NCI-H1436 (cell line): ENCODE data around the gene CLEC12A.
"Not testable (repeated sequence)": the region's sequence is repeated elsewhere in the genome, so short reads cannot be mapped to it uniquely, and the experiment has no call there.

Experiments
- DNase-seq: peaks from one replicate; lab custom pipeline; 2025; lab: John Stamatoyannopoulos, UW

Gene CLEC12A

DNA sequence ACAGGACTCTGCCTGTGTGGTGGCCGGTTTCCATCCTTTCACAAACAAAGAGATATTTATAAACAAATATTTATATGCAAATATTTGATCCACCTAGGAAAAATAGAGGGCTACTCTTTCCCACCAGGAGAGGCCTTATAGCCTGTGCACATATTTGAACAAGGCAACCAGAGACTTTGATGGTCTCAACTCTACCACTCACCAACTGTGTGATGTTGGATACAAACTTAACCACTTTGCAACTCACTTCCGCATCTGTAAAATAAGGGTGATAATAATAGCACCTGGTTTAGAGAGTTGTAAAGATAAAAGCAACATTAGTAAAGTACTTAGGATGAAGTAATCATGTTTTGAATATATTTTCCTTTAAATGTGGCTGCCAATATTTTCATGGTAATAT, 1.5 kb upstream of the CLEC12A start:
- DNase-seq: no peak

DNA sequence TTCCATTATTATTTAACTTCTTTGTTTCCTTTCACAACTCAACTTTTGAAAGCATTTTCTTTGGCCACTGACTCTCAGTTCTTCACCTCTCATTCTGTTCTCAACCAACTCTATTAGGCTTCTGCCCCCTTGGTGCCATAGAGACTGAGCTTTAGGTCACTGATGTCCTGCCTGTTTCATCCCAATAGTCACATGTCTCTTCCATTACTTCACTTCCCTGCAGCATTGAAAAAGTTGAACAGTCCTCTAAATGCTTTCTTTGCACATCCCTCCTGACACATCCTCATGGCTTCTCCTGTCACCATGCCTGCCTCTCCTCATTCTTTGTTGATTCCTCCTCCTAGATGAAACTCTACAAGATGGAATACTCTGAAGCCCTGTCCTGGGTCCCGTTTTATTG, 2.7 kb downstream of the CLEC12A start:
- DNase-seq: no peak

DNA sequence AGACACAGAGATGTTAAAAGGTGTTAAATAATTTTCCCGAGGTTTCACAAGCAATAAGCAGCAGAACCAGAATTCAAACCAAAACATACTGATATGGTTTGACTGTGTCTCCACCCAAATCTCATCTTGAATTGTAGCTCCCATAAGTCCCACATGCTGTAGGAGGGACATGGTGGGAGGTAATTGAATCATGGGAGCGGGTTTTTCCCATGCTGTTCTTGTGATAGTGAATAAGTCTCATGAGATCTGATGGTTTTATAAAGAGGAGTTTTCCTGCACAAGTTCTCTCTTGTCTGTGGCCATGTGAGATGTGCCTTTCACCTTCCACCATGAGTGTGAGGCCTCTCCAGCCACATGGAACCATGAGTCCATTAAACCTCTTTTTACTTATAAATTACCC, 3.5 kb downstream of the CLEC12A start:
- not testable (repeated sequence) for DNase-seq

DNA sequence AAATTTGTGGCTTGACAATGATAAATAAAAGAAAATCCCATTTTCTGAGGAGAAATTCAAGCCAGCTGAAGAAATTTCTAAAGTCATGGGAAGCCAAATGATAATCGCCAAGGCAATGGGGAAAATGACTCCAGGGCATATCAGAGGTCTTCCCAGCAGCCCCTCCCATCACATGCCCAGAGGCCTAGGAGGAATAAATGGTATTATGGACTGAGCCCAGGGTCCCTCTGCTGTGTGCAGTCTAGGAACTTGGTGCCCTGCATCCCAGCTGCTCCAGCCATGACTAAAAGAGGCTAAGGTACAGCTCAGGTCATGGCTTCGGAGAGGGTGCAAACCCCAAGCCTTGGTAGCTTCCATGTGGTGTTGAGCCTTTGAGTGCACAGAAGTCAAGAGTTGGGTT, 4.4 kb downstream of the CLEC12A start:
- no peak for DNase-seq

DNA sequence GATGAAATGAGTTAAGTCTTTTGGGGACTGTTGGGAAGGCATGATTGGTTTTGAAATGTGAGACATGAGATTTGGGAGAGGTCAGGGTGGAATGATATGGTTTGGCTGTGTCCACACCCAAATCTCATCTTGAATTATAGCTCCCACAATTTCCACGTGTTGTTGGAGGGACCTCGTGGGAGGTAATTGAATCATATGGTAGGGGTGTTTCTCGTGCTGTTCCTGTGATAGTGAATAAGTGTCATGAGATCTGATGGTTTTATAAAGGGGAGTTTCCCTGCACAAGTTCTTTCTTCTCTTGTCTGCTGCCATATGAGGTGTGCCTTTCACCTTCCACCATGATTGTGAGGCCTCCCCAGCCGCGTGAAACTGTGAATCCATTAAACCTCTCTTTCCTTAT, 5.4 kb downstream of the CLEC12A start:
- not testable (repeated sequence) for DNase-seq

DNA sequence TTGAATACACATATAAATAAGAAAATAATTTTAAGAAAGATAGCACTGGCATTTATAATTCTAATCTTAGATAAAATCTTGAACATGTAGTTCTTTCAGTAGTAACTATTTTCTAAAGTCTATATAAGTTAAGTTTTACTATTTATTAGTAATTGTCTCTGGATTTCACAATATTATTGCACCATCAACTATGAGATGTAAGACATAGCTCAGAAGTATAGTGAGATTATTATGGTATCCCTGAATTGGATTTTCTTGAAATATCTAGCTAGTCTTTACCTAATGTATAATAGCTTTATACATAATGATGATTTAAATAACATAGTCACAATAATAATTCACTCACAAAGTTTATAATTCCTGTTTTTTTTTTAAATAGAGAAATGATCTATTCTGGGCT, 6.7 kb downstream of the CLEC12A start:
- DNase-seq: no peak

DNA sequence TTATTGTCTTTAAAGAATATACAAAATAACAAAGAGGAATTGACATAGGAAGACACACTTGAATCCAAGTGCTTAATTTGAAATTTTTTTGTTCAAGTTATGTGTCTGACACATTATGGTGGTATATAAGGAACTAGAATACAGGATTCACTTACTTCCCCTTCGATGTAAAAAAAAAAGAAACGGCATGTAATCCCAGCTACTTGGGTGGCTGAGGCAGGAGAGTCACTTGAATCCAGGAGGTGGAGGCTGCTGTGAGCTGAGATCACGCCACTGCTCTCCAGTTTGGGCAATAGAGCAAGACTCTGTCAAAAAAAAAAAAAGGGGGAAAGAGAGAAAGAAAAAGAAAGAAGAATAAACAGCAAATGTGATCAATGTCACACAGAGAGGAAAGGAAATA, 8.9 kb downstream of the CLEC12A start:
- DNase-seq: no peak

DNA sequence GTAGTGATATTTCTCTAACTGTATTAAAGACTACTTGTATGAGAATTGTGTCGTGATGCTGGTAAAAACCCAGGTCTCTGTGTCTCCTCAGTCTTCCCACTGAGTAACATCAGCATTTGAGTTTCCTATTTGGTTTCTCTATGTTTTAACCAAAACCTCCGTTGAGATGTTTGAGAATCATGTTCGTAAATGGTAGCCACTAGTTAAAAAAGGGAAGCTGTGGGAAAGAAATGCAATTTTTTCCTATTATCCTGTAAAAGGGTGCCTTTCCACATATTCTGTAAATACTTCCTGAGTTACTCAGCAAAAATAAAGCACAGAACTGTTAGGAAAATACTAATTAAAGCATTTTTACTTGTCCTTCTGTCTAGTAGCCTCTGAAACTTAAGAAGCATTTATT, 20.7 kb downstream of the CLEC12A start:
- no peak for DNase-seq

DNA sequence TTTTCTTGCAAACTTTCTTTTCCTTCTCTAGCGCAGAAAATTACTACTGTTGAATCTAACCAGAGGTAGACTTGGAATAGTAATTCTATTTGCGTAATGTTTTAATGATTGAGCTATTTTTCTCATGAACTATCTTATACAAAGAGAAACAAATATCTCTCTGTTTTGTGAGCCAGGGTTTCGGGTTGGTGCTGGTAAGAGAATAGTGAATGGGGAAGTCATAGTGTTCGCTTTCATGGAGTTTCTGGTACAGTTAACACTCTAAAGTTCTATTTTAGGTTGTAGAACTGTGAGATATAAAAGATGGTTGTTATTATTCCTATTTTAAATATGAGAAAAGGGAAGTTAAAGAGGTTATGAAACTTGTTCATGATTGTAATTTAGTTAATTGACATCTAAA, 21.1 kb downstream of the CLEC12A start:
- DNase-seq: no peak

DNA sequence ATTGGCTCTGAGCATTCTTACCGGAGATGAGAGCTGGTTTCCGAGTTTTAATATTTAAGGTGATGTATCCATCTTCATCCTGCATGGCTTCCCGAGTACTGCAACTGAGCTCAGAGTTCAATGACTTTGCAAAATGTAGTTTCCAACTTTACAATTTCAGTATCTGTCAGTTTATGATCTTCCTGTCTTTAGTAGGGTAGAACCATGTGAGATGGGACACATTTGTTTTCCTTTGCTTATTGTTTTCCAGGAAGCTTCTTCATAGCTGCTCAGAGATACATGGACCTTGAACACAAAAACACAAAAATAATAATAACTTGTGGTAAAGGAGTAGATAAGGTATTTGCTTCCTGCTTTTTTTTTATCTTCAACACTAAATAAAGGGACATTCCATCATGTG, 27.8 kb downstream of the CLEC12A start, which contains the start of gene CLEC1B:
CLEC1B (minus strand) TSS at position 106 of the 400 bp plus-strand sequence; CDS start at position 85, 21 bp downstream.
- DNase-seq: no peak

DNA sequence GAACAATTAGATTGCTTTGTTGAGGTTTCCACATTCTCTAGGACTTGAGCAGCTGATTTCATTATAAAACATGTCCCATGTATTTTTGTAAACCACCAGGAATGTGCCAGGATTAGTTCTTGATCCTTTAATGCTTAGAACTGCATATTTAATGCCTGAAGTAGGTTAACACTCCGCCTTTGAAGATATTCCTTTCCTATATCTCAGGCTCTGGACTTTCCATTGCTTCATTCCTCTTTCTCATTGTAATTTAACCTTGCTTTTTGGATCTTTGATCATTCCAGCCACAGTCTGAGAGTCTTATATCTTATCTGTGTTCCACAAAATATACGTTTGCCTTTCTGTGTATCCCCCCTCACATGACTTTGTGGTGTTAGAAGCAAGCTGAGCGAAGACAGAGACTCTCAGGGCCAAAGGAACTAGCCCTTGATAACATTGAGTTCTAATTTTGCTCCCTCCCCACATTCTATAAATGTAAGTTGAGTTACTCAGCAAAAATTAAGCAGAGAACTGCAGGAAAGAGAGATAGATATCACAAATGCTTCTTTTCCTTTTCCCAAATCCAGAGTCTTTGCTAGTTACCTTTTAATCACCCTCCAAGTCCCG, 30.1 kb downstream of the CLEC12A start:
- no peak for DNase-seq

DNA sequence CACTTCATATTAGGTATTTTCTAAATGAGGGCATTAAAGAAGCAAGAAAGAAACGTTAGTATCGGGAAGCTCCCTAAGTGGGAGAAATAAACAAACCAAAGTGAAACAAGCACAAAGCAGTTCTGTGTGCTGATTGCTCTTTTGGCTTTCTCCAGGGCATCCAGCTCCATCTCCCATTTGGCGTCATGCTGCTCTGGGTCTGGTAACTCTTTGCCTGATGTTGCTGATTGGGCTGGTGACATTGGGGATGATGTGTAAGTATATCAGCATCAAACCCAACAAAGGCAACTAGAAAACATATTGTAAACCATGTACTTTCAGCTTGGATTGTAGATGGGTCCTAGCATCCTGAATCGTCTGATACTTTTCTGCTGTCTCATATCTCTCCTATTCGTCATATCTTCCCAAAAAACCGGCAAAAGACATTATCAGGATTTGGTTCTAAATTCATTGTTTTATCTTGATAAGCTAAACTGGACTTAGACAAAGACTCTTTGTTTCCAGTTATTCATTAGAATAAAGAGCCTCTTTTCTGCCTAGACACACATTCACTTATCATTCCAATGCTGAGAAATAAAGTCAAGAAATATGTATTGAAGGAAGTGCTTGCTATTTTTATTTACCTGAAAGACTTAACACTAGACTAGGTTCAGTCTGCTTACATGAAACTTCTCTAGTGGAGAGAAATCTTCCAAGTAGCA, 41.6 kb downstream of the CLEC12A start:
- DNase-seq: no peak

DNA sequence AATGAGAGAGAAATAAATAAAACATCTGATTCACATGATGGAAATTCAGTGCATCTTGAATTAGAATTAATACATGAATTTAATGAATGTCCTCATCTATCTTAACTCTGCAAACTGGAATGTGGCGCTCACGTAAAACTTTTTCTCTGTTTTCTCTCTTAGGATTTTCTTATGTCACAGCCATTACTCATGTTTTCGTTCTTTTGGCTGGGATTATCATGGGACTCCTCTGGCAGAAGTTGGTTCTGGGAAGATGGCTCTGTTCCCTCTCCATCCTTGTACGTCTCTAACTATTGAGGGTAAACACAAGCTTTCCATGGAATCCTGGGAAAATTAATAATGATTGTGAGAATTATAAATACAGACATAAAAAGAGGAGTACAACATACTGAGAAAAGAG, 44.2 kb downstream of the CLEC12A start:
- no peak for DNase-seq

DNA sequence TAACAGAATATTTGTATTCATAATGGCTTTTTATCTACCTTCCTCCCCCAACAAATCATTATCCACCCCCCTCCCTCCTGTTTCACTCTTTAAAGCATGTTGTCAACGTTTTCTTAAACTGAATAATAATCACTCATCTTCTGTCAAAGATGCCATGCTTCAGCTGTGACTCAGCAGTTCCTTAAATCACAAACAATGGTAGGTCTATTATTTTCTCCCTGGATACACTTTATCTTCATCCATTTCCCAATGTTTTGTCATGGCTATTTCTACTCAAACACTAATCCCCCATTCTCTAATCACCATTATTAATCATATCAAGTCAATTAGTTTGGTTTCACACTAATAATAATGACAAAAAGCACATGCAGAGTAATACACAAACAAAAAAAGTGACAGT, 45.7 kb downstream of the CLEC12A start:
- no peak for DNase-seq

DNA sequence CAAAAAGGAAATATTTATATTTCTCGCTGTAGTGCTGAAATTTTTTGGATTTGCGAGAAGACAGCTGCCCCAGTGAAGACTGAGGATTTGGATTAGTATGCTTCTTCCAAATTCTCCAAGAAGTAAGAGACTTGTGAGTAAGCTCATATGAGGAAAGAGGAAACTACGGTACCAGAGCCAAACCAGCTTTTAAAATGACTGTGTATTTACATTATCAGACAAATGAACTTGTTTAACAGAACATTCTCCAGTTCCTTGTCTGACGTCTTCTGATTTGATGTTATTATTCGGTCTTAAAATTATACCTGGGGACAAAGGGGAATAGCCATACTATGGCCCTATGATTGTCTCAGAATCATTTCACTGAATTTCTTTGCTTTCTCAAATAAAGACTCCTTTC, 47.2 kb downstream of the CLEC12A start:
- DNase-seq: no peak

DNA sequence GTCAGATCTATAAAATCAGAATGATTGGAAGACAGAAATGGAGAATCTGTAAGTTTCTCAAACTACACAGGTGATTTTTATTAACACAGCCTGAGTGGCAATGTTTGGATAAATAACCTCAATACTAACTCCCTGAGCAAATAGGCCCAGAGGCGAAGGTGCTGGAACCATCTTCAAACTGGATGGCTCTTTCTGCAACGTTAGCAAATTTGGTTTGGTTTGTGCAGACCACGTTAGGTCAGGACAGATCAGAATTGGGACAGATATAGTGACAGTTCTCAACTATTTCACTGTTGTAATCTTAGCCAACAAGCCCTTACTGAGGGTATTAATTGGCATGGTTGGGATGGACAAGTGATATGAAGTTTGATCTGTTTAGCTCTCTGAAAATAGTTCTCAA, 50.1 kb downstream of the CLEC12A start:
- no peak for DNase-seq

DNA sequence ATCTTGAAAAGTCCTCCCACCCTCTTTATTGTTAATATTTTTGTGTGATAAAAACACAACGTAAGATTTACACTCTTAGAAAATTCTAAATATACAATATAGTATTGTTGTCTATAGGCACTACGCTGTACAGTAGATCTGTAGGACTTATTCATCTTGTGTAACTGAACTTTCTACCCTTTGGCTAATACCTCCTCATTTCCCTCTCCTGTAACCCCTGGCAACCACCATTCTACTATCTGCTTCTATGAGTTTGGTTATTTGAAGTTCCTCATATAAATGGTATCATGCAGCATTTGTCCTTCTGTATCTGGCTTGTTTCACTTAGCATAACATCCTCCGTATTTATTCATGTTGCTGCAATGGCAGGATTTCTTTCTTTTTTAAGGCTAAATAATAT, 54.0 kb downstream of the CLEC12A start:
- no peak for DNase-seq

DNA sequence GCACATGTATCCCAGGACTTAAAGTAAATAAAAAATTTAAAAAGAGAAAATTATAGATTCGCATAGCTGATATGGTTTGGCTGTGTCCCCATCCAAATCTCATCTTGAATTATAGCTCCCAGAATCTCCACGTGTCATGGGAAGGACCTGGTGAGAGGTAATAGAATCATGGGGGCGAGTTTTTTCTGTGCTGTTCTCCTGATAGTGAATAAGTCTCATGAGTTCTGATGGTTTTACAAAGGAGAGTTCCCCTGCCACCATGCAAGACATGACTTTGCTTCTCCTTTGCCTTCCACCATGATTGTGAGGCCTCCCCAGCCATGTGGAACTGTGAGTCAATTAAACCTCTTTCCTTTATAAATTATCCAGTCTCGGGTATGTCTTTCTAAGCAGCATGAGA, 55.5 kb downstream of the CLEC12A start:
- not testable (repeated sequence) for DNase-seq

DNA sequence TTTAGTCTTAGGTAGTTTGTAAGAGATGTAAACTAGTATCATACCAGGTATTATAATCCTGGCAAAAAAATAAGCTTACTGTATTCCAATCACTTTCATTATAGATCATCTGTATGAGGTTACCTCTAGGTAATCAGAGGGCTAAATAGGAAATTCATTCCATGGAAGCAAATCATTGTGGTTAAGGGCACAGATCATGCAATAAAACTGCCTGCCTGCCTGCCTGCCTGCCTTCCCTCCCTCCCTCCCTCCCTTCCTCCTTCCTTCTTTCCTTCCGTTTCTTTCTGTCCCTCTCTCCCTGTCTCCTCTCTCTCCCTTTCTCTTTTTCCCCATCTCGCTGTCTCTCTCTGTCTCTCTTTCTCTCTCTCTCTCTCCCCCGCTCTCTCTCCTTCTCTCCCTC, 56.1 kb downstream of the CLEC12A start:
- DNase-seq: no peak

DNA sequence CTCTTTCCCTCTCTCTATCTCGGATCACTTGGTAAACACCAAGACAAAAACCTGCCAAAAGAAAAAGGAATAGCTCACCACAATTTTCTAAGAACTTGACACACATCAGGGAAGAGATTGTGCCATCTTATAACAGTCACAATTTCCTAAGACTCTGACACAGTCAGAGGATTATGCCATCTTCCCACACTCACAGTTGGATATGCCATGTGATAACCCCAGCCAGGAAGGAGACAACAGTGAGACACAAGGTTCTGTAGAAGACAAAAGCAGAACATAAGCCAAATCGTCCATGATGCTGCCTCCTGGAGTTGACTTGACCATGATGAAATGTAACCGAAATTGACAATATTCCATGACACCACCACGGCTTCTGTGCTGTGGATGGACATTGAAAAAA, 56.5 kb downstream of the CLEC12A start:
- DNase-seq: no peak

DNA sequence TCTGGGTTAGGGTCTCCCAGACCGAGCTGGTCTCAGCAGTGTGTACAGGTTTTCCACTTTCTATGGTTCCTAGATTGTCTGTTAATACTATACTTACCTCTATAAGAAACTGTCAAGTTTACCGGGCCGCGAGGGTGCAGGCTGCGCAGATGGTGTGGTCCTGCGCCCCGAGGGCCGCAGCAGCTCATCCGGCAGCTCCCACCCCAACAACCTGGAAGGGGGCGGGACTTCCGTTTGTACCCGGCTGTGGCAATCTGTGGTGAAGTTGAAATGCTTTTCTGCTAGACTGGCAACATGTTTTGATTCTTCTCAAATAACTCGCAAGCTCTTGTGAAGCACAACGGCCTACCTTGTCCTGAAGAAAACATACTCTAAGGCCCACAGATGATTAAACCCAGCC, 59.2 kb downstream of the CLEC12A start, which contains the start of gene CLEC9A:
CLEC9A (plus strand) TSS at position 237 of the 400 bp plus-strand sequence. CDS start 22,006 bp downstream, outside the sequence.
- DNase-seq: no peak

DNA sequence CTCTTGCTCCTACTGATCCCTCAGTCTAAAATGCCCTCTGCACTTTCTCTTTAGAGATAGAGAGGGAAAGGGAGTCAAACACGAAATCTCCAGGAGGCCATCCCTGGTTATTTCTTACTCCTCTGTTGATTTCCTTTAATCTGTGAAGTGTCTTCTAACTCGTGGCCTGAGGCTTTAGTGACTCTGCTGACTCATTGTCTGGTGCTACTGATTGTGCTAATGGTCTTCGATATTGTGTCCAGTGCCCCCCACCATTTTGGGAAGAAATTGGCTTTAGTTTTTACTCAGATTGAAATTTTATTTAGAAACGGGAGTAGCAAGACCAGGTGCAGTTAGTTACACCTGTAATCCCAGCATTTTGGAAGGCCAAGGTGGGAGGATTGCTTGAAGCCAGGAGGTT, 60.1 kb downstream of the CLEC12A start:
- DNase-seq: no peak

DNA sequence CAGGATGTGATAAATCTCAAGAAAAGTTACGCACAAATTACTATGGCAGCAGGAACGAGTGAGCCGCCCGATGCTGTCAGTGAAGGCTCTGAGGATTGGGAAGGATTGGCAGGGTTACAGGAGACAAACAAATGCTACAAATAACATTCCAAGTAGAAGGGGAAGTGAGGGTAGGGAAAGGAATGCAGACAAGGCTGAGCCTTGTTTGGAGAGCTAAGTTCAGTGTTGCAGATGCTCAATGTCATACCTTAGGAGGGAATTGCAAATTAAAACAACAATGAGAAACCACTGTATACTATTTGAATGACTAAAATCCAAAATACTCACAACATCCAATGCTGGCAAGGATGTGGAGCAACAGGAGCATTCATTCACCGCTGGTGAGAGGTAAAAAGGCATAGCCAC, 60.6 kb downstream of the CLEC12A start:
- no peak for DNase-seq
